Keratinocyte (primary cell): ENCODE results near the gene IQCE. TPM values are rescaled to one million over a fixed set of nuclear protein-coding genes. Genes with fewer than 3 reads are reported as not detected.

ENCODE experiments used
- DNase-seq: peaks from one replicate; pipeline ENCODE4 v3.0.0-alpha.2; 2011; ENCODE audit warnings: low read depth, missing footprints, low spot score
- FAIRE-seq: peaks from 2 replicates; lab custom pipeline; 2011; peaks lifted over from hg19 to GRCh38; lab: Jason Lieb, UNC
- H2AFZ ChIP-seq: 2 replicates; pipeline ENCODE4 v1.6.0; 2012; ENCODE audit warnings: low read length, control low read depth, inconsistent platforms; ENCODE audit not compliant: control insufficient read depth
- H3K27ac ChIP-seq: 2 replicates; pipeline ENCODE4 v1.5.1; 2011; ENCODE audit warnings: low read length; ENCODE audit not compliant: control insufficient read depth, insufficient read depth
- H3K27me3 ChIP-seq: 3 replicates; pipeline ENCODE4 v1.6.0; 2011; ENCODE audit warnings: low read length; ENCODE audit not compliant: control insufficient read depth, insufficient read depth; ENCODE audit errors: extremely low read depth
- H3K36me3 ChIP-seq, 2 experiments: 2 replicates in 1 of 2; 3 replicates in 1 of 2; pipeline ENCODE4 v1.5.1; 2011; ENCODE audit warnings: low read length in 2 of 2, mild to moderate bottlenecking in 1 of 2; ENCODE audit not compliant: control insufficient read depth in 2 of 2, insufficient read depth in 2 of 2; ENCODE audit errors: extremely low read depth in 1 of 2
- H3K4me1 ChIP-seq: 3 replicates; pipeline ENCODE4 v1.5.1; 2011; ENCODE audit warnings: low read length; ENCODE audit not compliant: control insufficient read depth, insufficient read depth; ENCODE audit errors: extremely low read depth
- H3K4me2 ChIP-seq: 3 replicates; pipeline ENCODE4 v1.6.0; 2011; ENCODE audit warnings: low read depth, low read length; ENCODE audit not compliant: control insufficient read depth, insufficient read depth; ENCODE audit errors: extremely low read depth
- H3K4me3 ChIP-seq, 3 experiments: fragments of 200-600 bp in 1 of 3; sonication (generic) in 1 of 3; 2 replicates in 2 of 3; 3 replicates in 1 of 3; pipeline ENCODE4 v1.5.1; 2011 to 2016; ENCODE audit warnings: low read length in 3 of 3, mild to moderate bottlenecking in 3 of 3, control low read depth in 2 of 3, inconsistent platforms in 1 of 3, low read depth in 1 of 3, mixed read lengths in 1 of 3, mixed run types in 1 of 3, moderate library complexity in 1 of 3; ENCODE audit not compliant: control insufficient read depth in 2 of 3, insufficient read depth in 2 of 3; ENCODE audit errors: extremely low read depth in 1 of 3
- H3K79me2 ChIP-seq: 2 replicates; pipeline ENCODE4 v1.6.0; 2012; ENCODE audit warnings: low read length; ENCODE audit not compliant: control insufficient read depth, insufficient read depth
- H3K9ac ChIP-seq: 3 replicates; pipeline ENCODE4 v1.6.0; 2011; ENCODE audit warnings: low read length; ENCODE audit not compliant: control insufficient read depth, insufficient read depth; ENCODE audit errors: extremely low read depth
- H3K9me1 ChIP-seq: 3 replicates; pipeline ENCODE4 v1.6.0; 2011; ENCODE audit warnings: low read length; ENCODE audit not compliant: control insufficient read depth, insufficient read depth; ENCODE audit errors: extremely low read depth
- H3K9me3 ChIP-seq: 2 replicates; pipeline ENCODE4 v1.5.1; 2012; ENCODE audit warnings: low read depth, low read length; ENCODE audit not compliant: control insufficient read depth
- H4K20me1 ChIP-seq: 3 replicates; pipeline ENCODE4 v1.6.0; 2011; ENCODE audit warnings: low read length; ENCODE audit not compliant: control insufficient read depth, insufficient read depth; ENCODE audit errors: extremely low read depth
- EZH2 ChIP-seq: IDR thresholded peaks from one replicate; pipeline ENCODE4 v1.6.1; 2012; ENCODE audit warnings: inconsistent platforms, mild to moderate bottlenecking, low read length, moderate library complexity
- dilution Hi-C: fragments of 300-500 bp; cut with MboI; formaldehyde crosslinking; loops from one replicate; pipeline ENCODE4 v1.7.0; 2020; ENCODE audit warnings: low sequenced_read_pairs; ENCODE audit not compliant: extremely low pct_ligation_motif_present
- polyA plus RNA-seq, 5 experiments: library from polyadenylated mRNA; depleted of rRNA in 3 of 5; stranded (reverse) in 3 of 5; stranded (forward) in 1 of 5; unstranded in 1 of 5; fragments of >200 nt; gene quantifications; 1 replicate in 1 of 5; 2 replicates in 3 of 5; 3 replicates in 1 of 5; pipeline versions ENCODE4 v1.2.1 to v1.2.3, GENCODE V29; 2011 to 2012; ENCODE audit warnings: missing spikeins in 2 of 5, low read depth in 1 of 5, low replicate concordance in 1 of 5
- TF ChIP-seq, protein P1 (sequence below), 3 experiments: IDR thresholded peaks in 1 of 3; conservative IDR thresholded peaks in 1 of 3; optimal IDR thresholded peaks in 1 of 3; 2 replicates in 2 of 3; 3 replicates in 1 of 3; pipeline versions ENCODE3 to v1.5.1; 2011; ENCODE audit warnings: low read length in 3 of 3, mild to moderate bottlenecking in 3 of 3, moderate library complexity in 2 of 3, control low read depth in 1 of 3, inconsistent platforms in 1 of 3; ENCODE audit not compliant: insufficient read depth in 2 of 3; ENCODE audit errors: extremely low read depth in 1 of 3

Gene IQCE
- polyA plus RNA-seq, 1 donor (not counting 4 experiments of a cell fraction or from before 2014, with no cell fraction given) = 5.2 TPM

DNA sequence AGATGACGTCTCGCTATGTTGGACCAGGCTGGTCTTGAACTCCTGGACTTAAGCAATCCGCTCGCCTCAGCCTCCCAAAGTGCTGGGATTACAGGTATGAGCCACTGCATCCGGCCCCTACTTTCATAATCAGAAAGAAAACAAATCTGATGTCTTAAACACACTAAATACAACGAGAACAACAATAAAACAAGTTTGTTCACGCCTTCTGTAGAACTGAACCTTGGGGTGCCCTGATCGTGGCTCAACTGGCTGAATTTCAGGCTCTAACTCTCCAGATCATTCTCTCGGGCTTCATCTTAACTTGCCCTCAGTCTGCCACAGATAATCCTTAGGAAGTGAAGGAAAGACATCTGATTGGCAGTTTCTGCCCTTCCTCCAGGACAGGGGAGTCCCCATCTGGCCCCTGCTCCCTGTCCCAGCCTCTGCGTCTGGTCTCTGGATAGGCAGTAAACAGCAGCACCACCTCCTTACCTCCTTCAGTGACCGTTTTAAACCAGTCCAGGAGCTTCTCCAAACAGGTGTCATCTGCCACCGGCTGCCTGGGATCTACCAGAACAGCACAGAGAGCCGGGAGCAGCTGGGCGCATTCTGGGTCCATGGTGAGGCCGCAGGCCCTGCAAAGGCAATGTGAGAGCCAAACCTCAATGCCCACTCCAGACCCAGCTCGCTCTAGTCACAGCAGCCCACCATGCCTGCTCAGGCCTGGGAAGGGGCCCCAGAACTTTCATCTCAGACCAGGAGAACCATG is 4.8 kb upstream of the IQCE start:
- Histone ChIP-seq H3K9me1 (no peaks in the 10 kb centered on the region), H3K9ac (peak overlapping the region; percentile 92), H3K4me3 (peak overlapping the region; percentile 59 to 69 (median 65)), H3K36me3 (peaks cover 3% of the 10 kb centered on the region in 2 experiments), H2AFZ (peak overlapping the region; percentile 13), H3K27ac (peak overlapping the region; percentile 49), H3K79me2 (peaks cover 15% of the 10 kb centered on the region), H3K4me1 (peaks cover 18% of the 10 kb centered on the region), H3K9me3 (no peaks in the 10 kb centered on the region), H3K27me3 (no peaks in the 10 kb centered on the region), H4K20me1 (no peaks in the 10 kb centered on the region), H3K4me2 (peak overlapping the region; percentile 94)
- DNase-seq (no peak), FAIRE-seq (peak; percentile 39)
- TF ChIP-seq EZH2 = no peak
- TF ChIP-seq, protein P1, sequence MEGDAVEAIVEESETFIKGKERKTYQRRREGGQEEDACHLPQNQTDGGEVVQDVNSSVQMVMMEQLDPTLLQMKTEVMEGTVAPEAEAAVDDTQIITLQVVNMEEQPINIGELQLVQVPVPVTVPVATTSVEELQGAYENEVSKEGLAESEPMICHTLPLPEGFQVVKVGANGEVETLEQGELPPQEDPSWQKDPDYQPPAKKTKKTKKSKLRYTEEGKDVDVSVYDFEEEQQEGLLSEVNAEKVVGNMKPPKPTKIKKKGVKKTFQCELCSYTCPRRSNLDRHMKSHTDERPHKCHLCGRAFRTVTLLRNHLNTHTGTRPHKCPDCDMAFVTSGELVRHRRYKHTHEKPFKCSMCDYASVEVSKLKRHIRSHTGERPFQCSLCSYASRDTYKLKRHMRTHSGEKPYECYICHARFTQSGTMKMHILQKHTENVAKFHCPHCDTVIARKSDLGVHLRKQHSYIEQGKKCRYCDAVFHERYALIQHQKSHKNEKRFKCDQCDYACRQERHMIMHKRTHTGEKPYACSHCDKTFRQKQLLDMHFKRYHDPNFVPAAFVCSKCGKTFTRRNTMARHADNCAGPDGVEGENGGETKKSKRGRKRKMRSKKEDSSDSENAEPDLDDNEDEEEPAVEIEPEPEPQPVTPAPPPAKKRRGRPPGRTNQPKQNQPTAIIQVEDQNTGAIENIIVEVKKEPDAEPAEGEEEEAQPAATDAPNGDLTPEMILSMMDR (optimal IDR thresholded peaks at IDR 0.05 in 1 of 3, IDR thresholded peaks at IDR 0.05 in 1 of 3, conservative IDR thresholded peaks at IDR 0.05 in 1 of 3; ENCODE audit: extremely low read depth in 1 of 3, insufficient read depth in 2 of 3, low read length in 3 of 3) = no peak
- dilution Hi-C loops = no loop called here

DNA sequence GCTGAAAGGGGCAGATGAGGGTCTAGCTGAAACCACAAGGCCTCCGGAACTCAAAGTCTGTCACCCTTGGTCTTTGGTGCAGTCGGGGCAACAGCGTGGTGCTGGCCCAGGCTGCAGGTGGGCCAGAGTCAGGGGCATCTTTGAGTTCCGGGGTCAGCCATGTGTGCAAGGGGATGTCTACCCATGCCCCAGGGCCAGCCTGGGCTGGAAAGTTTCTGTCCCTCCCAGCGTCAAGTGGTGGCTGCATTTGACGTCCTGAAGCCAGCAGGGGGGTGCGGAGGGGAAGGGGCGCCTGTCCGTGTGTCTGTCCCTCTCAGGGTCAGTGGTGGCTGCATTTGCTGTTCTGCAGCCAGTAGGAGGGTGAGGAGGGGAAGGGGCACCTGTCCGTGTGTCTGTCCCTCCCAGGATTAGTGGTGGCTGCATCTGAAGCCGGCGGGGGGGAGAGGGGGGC is 4.1 kb upstream of the IQCE start:
- Histone ChIP-seq H2AFZ (no peak overlapping the region), H3K79me2 (peaks cover 18% of the 10 kb centered on the region), H4K20me1 (no peaks in the 10 kb centered on the region), H3K27me3 (no peaks in the 10 kb centered on the region), H3K4me2 (peak overlapping the region; percentile 94), H3K36me3 (peaks cover 2 to 3% of the 10 kb centered on the region in 2 experiments), H3K9me1 (no peaks in the 10 kb centered on the region), H3K4me1 (peaks cover 18% of the 10 kb centered on the region), H3K9ac (peak overlapping the region; percentile 92), H3K4me3 (peak overlapping the region; percentile 59 to 69 (median 65)), H3K9me3 (no peaks in the 10 kb centered on the region), H3K27ac (peak overlapping the region; percentile 49)
- FAIRE-seq (no peak), DNase-seq (no peak)
- TF ChIP-seq, protein P1 (optimal IDR thresholded peaks at IDR 0.05 in 1 of 3, IDR thresholded peaks at IDR 0.05 in 1 of 3, conservative IDR thresholded peaks at IDR 0.05 in 1 of 3; ENCODE audit: extremely low read depth in 1 of 3, insufficient read depth in 2 of 3, low read length in 3 of 3) = peak in 1 of 3 experiments; percentile 6
- TF ChIP-seq EZH2 = no peak
- dilution Hi-C loops = no loop called here
